H1 (cell line): ENCODE results near the gene LURAP1L. TPM values are rescaled to one million over a fixed set of nuclear protein-coding genes. Genes with fewer than 3 reads are reported as not detected.

ENCODE experiments used
- CTCF ChIA-PET: fragments of 300-600 bp; sonication (Branson Sonifier 250); formaldehyde crosslinking; loops from one replicate; lab custom pipeline; 2021; ENCODE audit not compliant: partially characterized antibody; lab: Charles Lee
- POLR2A ChIA-PET: fragments of 300-600 bp; sonication (Branson Sonifier 250); formaldehyde crosslinking; loops from one replicate; lab custom pipeline; 2021; ENCODE audit warnings: inconsistent platforms; ENCODE audit not compliant: partially characterized antibody; lab: Charles Lee
- DNase-seq, 2 experiments: peaks; one replicate each; pipeline versions ENCODE4 v3.0.0 to v3.0.0-alpha.2; 2010 to 2022; ENCODE audit warnings: low spot score in 2 of 2, low read depth in 1 of 2, mixed read lengths in 1 of 2
- FAIRE-seq: peaks from 2 replicates; lab custom pipeline; 2011; peaks lifted over from hg19 to GRCh38; lab: Jason Lieb, UNC
- H2AFZ ChIP-seq: 2 replicates; pipeline ENCODE4 v1.8.1; 2012; ENCODE audit warnings: low read length, inconsistent platforms
- H2AK5ac ChIP-seq: 2 replicates; pipeline ENCODE4 v1.6.1; 2013; ENCODE audit warnings: low read depth, low read length
- H2BK120ac ChIP-seq: replicated peaks from 2 replicates; pipeline ENCODE3; 2013; ENCODE audit warnings: low read depth, low read length, inconsistent platforms
- H2BK12ac ChIP-seq: 2 replicates; pipeline ENCODE4 v1.6.1; 2013; ENCODE audit warnings: low read depth, low read length
- H2BK15ac ChIP-seq: 2 replicates; pipeline ENCODE4 v1.6.1; 2013; ENCODE audit warnings: low read length
- H2BK20ac ChIP-seq: 2 replicates; pipeline ENCODE4 v1.6.1; 2013; ENCODE audit warnings: low read length
- H2BK5ac ChIP-seq: 2 replicates; pipeline ENCODE4 v1.6.1; 2013; ENCODE audit warnings: low read depth, low read length
- H3K14ac ChIP-seq: 2 replicates; pipeline ENCODE4 v1.6.1; 2013; ENCODE audit warnings: inconsistent platforms; ENCODE audit not compliant: insufficient read length
- H3K18ac ChIP-seq: 2 replicates; pipeline ENCODE4 v1.6.1; 2013; ENCODE audit warnings: low read length; ENCODE audit errors: extremely low read depth
- H3K23ac ChIP-seq: 2 replicates; pipeline ENCODE4 v1.6.1; 2013; ENCODE audit warnings: inconsistent platforms; ENCODE audit not compliant: insufficient read length
- H3K23me2 ChIP-seq: 2 replicates; pipeline ENCODE4 v1.6.1; 2013; ENCODE audit warnings: low read depth, low read length
- H3K27ac ChIP-seq: 2 replicates; pipeline ENCODE4 v1.6.1; 2011; ENCODE audit warnings: low read depth, low read length, inconsistent platforms
- H3K27me3 ChIP-seq, 4 experiments: replicated peaks in 1 of 4; 1 replicate in 1 of 4; 2 replicates in 3 of 4; pipeline versions ENCODE4 v1.6.1 to v1.8.1; 2011 to 2013; ENCODE audit warnings: low read length in 3 of 4, mild to moderate bottlenecking in 3 of 4, inconsistent platforms in 2 of 4, mixed read lengths in 2 of 4, moderate library complexity in 1 of 4; ENCODE audit not compliant: control insufficient read depth in 3 of 4, insufficient read depth in 3 of 4; ENCODE audit errors: extremely low read depth in 1 of 4
- H3K36me3 ChIP-seq, 4 experiments: 2 replicates each; pipeline versions ENCODE4 v1.6.1 to v1.8.1; 2011 to 2013; ENCODE audit warnings: mild to moderate bottlenecking in 4 of 4, low read length in 3 of 4, moderate library complexity in 2 of 4, control low read depth in 1 of 4, inconsistent platforms in 1 of 4; ENCODE audit not compliant: insufficient read depth in 4 of 4, control insufficient read depth in 2 of 4
- H3K4ac ChIP-seq: replicated peaks from 2 replicates; pipeline ENCODE3; 2013; ENCODE audit warnings: low read length, low read depth, mixed read lengths, inconsistent platforms; ENCODE audit not compliant: insufficient read length
- H3K4me1 ChIP-seq, 4 experiments: replicated peaks in 1 of 4; 1 replicate in 1 of 4; 2 replicates in 3 of 4; pipeline versions ENCODE4 v1.6.1 to v1.8.1; 2011 to 2013; ENCODE audit warnings: low read length in 3 of 4, inconsistent platforms in 2 of 4, mixed read lengths in 1 of 4; ENCODE audit not compliant: insufficient read depth in 4 of 4, control insufficient read depth in 3 of 4
- H3K4me2 ChIP-seq, 2 experiments: 2 replicates each; pipeline versions ENCODE4 v1.6.1 to v1.8.1; 2011 to 2013; ENCODE audit warnings: low read depth in 2 of 2, low read length in 2 of 2, control low read depth in 1 of 2, inconsistent platforms in 1 of 2, mild to moderate bottlenecking in 1 of 2; ENCODE audit not compliant: insufficient read depth in 1 of 2
- H3K4me3 ChIP-seq, 4 experiments: fragments of 200-600, 300-600 bp in 1 of 4; sonication (generic), shearing (Covaris generic), sonication (Bioruptor Twin) in 1 of 4; 2 replicates each; pipeline versions ENCODE4 v1.5.1 to v1.8.1; 2011 to 2016; ENCODE audit warnings: low read length in 4 of 4, low read depth in 3 of 4, control low read depth in 2 of 4, inconsistent platforms in 2 of 4, mild to moderate bottlenecking in 2 of 4, mixed read lengths in 1 of 4, moderate library complexity in 1 of 4; ENCODE audit not compliant: insufficient read depth in 2 of 4; ENCODE audit errors: extremely low read depth in 1 of 4
- H3K56ac ChIP-seq: replicated peaks from 2 replicates; pipeline ENCODE3; 2013; ENCODE audit warnings: low read depth, mild to moderate bottlenecking, mixed read lengths, low read length, inconsistent platforms; ENCODE audit not compliant: insufficient read length
- H3K79me1 ChIP-seq: 2 replicates; pipeline ENCODE4 v1.6.1; 2013; ENCODE audit warnings: low read depth, low read length, control low read depth
- H3K79me2 ChIP-seq, 2 experiments: 2 replicates each; pipeline versions ENCODE4 v1.6.1 to v1.8.1; 2012 to 2013; ENCODE audit warnings: low read length in 2 of 2, mild to moderate bottlenecking in 2 of 2, inconsistent platforms in 1 of 2; ENCODE audit not compliant: insufficient read depth in 2 of 2, control insufficient read depth in 1 of 2
- H3K9ac ChIP-seq, 4 experiments: replicated peaks in 1 of 4; 1 replicate in 1 of 4; 2 replicates in 3 of 4; pipeline versions ENCODE4 v1.6.1 to v1.8.1; 2011 to 2013; ENCODE audit warnings: low read depth in 3 of 4, low read length in 3 of 4, control low read depth in 2 of 4, mild to moderate bottlenecking in 2 of 4, moderate library complexity in 2 of 4, inconsistent platforms in 1 of 4; ENCODE audit errors: extremely low read depth in 1 of 4
- H3K9me3 ChIP-seq, 2 experiments: 2 replicates each; pipeline versions ENCODE4 v1.6.1 to v1.8.1; 2012 to 2013; ENCODE audit warnings: mild to moderate bottlenecking in 2 of 2, moderate library complexity in 2 of 2, control low read depth in 1 of 2, inconsistent platforms in 1 of 2, low read depth in 1 of 2, low read length in 1 of 2, mixed read lengths in 1 of 2; ENCODE audit not compliant: insufficient read depth in 2 of 2
- H4K20me1 ChIP-seq, 2 experiments: replicated peaks in 1 of 2; 2 replicates each; pipeline versions ENCODE3 to v1.8.1; 2011 to 2013; ENCODE audit warnings: inconsistent platforms in 2 of 2, low read length in 2 of 2, mild to moderate bottlenecking in 1 of 2; ENCODE audit not compliant: insufficient read depth in 2 of 2, control insufficient read depth in 1 of 2
- H4K5ac ChIP-seq: 2 replicates; pipeline ENCODE4 v1.6.1; 2013; ENCODE audit warnings: low read length, low read depth, mixed read lengths, inconsistent platforms; ENCODE audit not compliant: insufficient read length
- H4K8ac ChIP-seq: 2 replicates; pipeline ENCODE4 v1.8.0; 2013; ENCODE audit warnings: mild to moderate bottlenecking, moderate library complexity, low read length, inconsistent platforms; ENCODE audit not compliant: insufficient read depth; ENCODE audit errors: extremely low read depth
- H4K91ac ChIP-seq: replicated peaks from 2 replicates; pipeline ENCODE3; 2013; ENCODE audit warnings: low read length, mixed read lengths, inconsistent platforms; ENCODE audit not compliant: insufficient read length
- EZH2 ChIP-seq: fragments of 200-600 bp; sonication (generic); IDR thresholded peaks from 2 replicates; pipeline ENCODE4 v1.7.1; 2012; ENCODE audit warnings: low read depth, mild to moderate bottlenecking, moderate library complexity, low read length, inconsistent platforms; ENCODE audit not compliant: severe bottlenecking
- GABPA ChIP-seq: IDR thresholded peaks from 2 replicates; pipeline ENCODE4 v1.6.1; 2011; ENCODE audit warnings: mild to moderate bottlenecking, low read length, moderate library complexity, borderline replicate concordance; ENCODE audit not compliant: insufficient read depth
- PHF8 ChIP-seq: fragments of 200-600 bp; sonication (generic); conservative IDR thresholded peaks from 2 replicates; pipeline ENCODE4 v1.7.1; 2012; ENCODE audit warnings: low read depth, mild to moderate bottlenecking, inconsistent platforms, low read length, moderate library complexity
- POU5F1 ChIP-seq: IDR thresholded peaks from 2 replicates; pipeline ENCODE4 v1.6.1; 2011; ENCODE audit warnings: low read depth, mild to moderate bottlenecking, low read length, moderate library complexity
- TEAD4 ChIP-seq: IDR thresholded peaks from 2 replicates; pipeline ENCODE4 v1.6.1; 2012; ENCODE audit warnings: low read depth, low read length, inconsistent platforms, mixed read lengths
- WGBS, 2 experiments: shearing (Covaris generic) in 1 of 2; methylation state at CpG; one replicate each; pipeline versions ENCODE4 v1.1.6 to v1.1.7; 2013 to 2015; ENCODE audit warnings: low lambda C conversion rate in 2 of 2, mixed read lengths in 2 of 2, inconsistent platforms in 1 of 2, low coverage in 1 of 2, missing lambda C conversion rate in 1 of 2; ENCODE audit not compliant: insufficient replicate concordance in 2 of 2, insufficient coverage in 1 of 2, insufficient read length in 1 of 2; ENCODE audit errors: extremely low coverage in 1 of 2, missing lambda C conversion rate in 1 of 2; 5-methylcytosine and 5-hydroxymethylcytosine counted together
- polyA plus RNA-seq, 7 experiments: library from polyadenylated mRNA; depleted of rRNA in 3 of 7; stranded (reverse) in 5 of 7; unstranded in 2 of 7; fragments of >200 nt in 5 of 7; fragments of 200-250 nt in 2 of 7; gene quantifications; 1 replicate in 5 of 7; 2 replicates in 1 of 7; 4 replicates in 1 of 7; pipeline versions ENCODE4 v1.2.1 to v1.2.3, GENCODE V29; 2011 to 2013; ENCODE audit warnings: missing spikeins in 2 of 7, mixed read lengths in 2 of 7
- total RNA-seq: library from RNA; stranded (reverse); fragmentation: NEBNext Ultra II Directional; extraction: Animal tissue kit (Norgen Biotek cat#: 25700); gene quantifications from 2 replicates; pipeline ENCODE4 v1.2.1, GENCODE V29; 2021

Gene LURAP1L
- total and polyA plus RNA-seq, 2 of the 8 experiments (the other 6 are each of a cell fraction or from before 2014, with no cell fraction given): 0.63 to 1.2 TPM

GRCh38 chr9:12833701-12834100 is 58.9 kb downstream of the LURAP1L start:
- H4K20me1 ChIP-seq: no peaks in the 10 kb centered on the region
- H2BK15ac ChIP-seq: no peak overlapping the region
- H3K4me3 ChIP-seq: no peak overlapping the region
- H2BK5ac ChIP-seq: no peak overlapping the region
- no peaks in the 10 kb centered on the region for H3K79me2 ChIP-seq
- H3K36me3 ChIP-seq: no peaks in the 10 kb centered on the region
- no peak overlapping the region for H3K27ac ChIP-seq
- H3K56ac ChIP-seq: no peak overlapping the region
- H3K23me2 ChIP-seq: no peaks in the 10 kb centered on the region
- no peak overlapping the region for H2BK20ac ChIP-seq
- FAIRE-seq: no peak
- H4K5ac ChIP-seq: no peak overlapping the region
- TF ChIP-seq EZH2 (no peak), PHF8 (no peak), POU5F1 (no peak), GABPA (no peak), TEAD4 (no peak)
- H3K27me3 ChIP-seq: no peaks in the 10 kb centered on the region
- no peaks in the 10 kb centered on the region for H3K4me1 ChIP-seq
- DNase-seq: no peak
- WGBS, 2 experiments: 90 to 100% methylated on average over 1 of the region's 1 CpG
- no peaks in the 10 kb centered on the region for H3K79me1 ChIP-seq
- no peak overlapping the region for H3K14ac ChIP-seq
- no peak overlapping the region for H3K18ac ChIP-seq
- H2BK120ac ChIP-seq: no peak overlapping the region
- no peak overlapping the region for H3K4ac ChIP-seq
- H3K23ac ChIP-seq: no peak overlapping the region
- no peak overlapping the region for H4K8ac ChIP-seq
- no peak overlapping the region for H3K4me2 ChIP-seq
- POLR2A ChIA-PET: no interaction called here
- no peak overlapping the region for H3K9ac ChIP-seq
- H2AK5ac ChIP-seq: no peak overlapping the region
- CTCF ChIA-PET: interaction anchor here (0.6 kb wide), 1 partner anchor 333 kb away, joined by 3 read pairs; no protein-coding TSS in a partner anchor
- H2BK12ac ChIP-seq: no peak overlapping the region
- no peak overlapping the region for H2AFZ ChIP-seq
- H3K9me3 ChIP-seq: no peaks in the 10 kb centered on the region
- no peak overlapping the region for H4K91ac ChIP-seq
